ENCODE results near the gene ANO9.

GRCh38 chr11:459511-460220, 17.9 kb upstream of the ANO9 start:
- no peak for TF ChIP-seq CTCF (conservative IDR thresholded peaks at IDR 0.05 in 1 of 2, IDR thresholded peaks at IDR 0.05 in 1 of 2; ENCODE audit: low read depth in 1 of 2, low read length in 2 of 2)
- no peak for TF ChIP-seq EZH2 (IDR thresholded peaks at IDR 0.05; ENCODE audit: low read length, missing control alignments)

Data from fibroblast of lung (primary cell).